K562 (cell line): ENCODE results near the gene PLGRKT. TPM values are rescaled to one million over a fixed set of nuclear protein-coding genes. Genes with fewer than 3 reads are reported as not detected.

Experiments used
- ATAC-seq: fragments of 200-7000 bp; cut with Tn5 transposase; 3 replicates; pipeline ENCODE4 v1.9.1; 2020; ENCODE audit warnings: moderate library complexity
- BruUV-seq: library from RNA; stranded (reverse); fragments of 400-500 nt; replicated peaks from 2 replicates; lab custom pipeline; 2021; lab: Mats Ljungman, UMichigan
- CTCF ChIA-PET: fragments of 300-600 bp; formaldehyde crosslinking; extraction: SDS; loops from one replicate; lab custom pipeline; 2021; ENCODE audit warnings: low intra/inter-chr PET ratio; lab: Yijun Ruan, JAX
- POLR2A ChIA-PET: fragments of 300-600, 350-650 bp; sonication (Branson Sonifier 250); formaldehyde crosslinking; extraction: SDS; loops from one replicate; lab custom pipeline; 2021; ENCODE audit warnings: antibody characterized with exemption, inconsistent platforms; lab: Yijun Ruan, JAX
- DNase-seq, 4 experiments: peaks; one replicate each; pipeline versions ENCODE4 v3.0.0 to v3.0.0-alpha.2; 2011 to 2018; ENCODE audit warnings: low spot score in 3 of 4, mixed read lengths in 3 of 4; ENCODE audit errors: extremely low read depth in 1 of 4
- FAIRE-seq: peaks from 2 replicates; lab custom pipeline; 2011; peaks lifted over from hg19 to GRCh38; lab: Jason Lieb, UNC
- H2AFZ ChIP-seq: 2 replicates; pipeline ENCODE4 v1.6.0; 2011; ENCODE audit warnings: low read depth, low read length, control low read depth, inconsistent platforms
- H3K27ac ChIP-seq: fragments of 200-600 bp; 3 replicates; pipeline ENCODE4 v1.8.0; 2011; ENCODE audit warnings: low read depth, mild to moderate bottlenecking, control low read depth, inconsistent platforms, low read length, moderate library complexity, mixed read lengths; ENCODE audit errors: extremely low read depth
- H3K27me3 ChIP-seq, 2 experiments: fragments of 300-600 bp in 1 of 2; 2 replicates in 1 of 2; 3 replicates in 1 of 2; pipeline versions ENCODE4 v1.6.0 to v1.8.0; 2011; ENCODE audit warnings: inconsistent platforms in 2 of 2, low read length in 2 of 2, mild to moderate bottlenecking in 1 of 2, mixed read lengths in 1 of 2, moderate library complexity in 1 of 2; ENCODE audit not compliant: control insufficient read depth in 2 of 2, insufficient read depth in 2 of 2
- H3K36me3 ChIP-seq: fragments of 300-600 bp; 3 replicates; pipeline ENCODE4 v1.8.0; 2011; ENCODE audit warnings: mild to moderate bottlenecking, low read length, inconsistent platforms; ENCODE audit not compliant: control insufficient read depth, insufficient read depth
- H3K4me1 ChIP-seq, 2 experiments: fragments of 200-600 bp in 1 of 2; replicated peaks in 1 of 2; 2 replicates in 1 of 2; 3 replicates in 1 of 2; pipeline versions ENCODE4 v1.5.1 to v1.8.0; 2011; ENCODE audit warnings: inconsistent platforms in 2 of 2, low read length in 2 of 2, mild to moderate bottlenecking in 1 of 2, mixed read lengths in 1 of 2, moderate library complexity in 1 of 2; ENCODE audit not compliant: control insufficient read depth in 2 of 2, insufficient read depth in 2 of 2
- H3K4me2 ChIP-seq: 2 replicates; pipeline ENCODE4 v1.6.1; 2011; ENCODE audit warnings: low read length, control low read depth, inconsistent platforms, mixed read lengths; ENCODE audit not compliant: insufficient read depth
- H3K4me3 ChIP-seq: fragments of 200-600 bp; sonication (generic), shearing (Covaris generic); 2 replicates; pipeline ENCODE4 v1.5.1; 2016; ENCODE audit warnings: control low read depth, inconsistent platforms
- H3K79me2 ChIP-seq: fragments of 200-600 bp; 3 replicates; pipeline ENCODE4 v1.8.0; 2011; ENCODE audit warnings: low read length, inconsistent platforms; ENCODE audit not compliant: control insufficient read depth, insufficient read depth
- H3K9ac ChIP-seq, 2 experiments: 2 replicates each; pipeline versions ENCODE4 v1.6.0 to v1.6.1; 2011; ENCODE audit warnings: low read depth in 2 of 2, low read length in 2 of 2, control low read depth in 1 of 2, inconsistent platforms in 1 of 2, mild to moderate bottlenecking in 1 of 2, mixed read lengths in 1 of 2; ENCODE audit not compliant: insufficient read depth in 1 of 2
- H3K9me1 ChIP-seq: one replicate; pipeline ENCODE4 v1.6.0; 2011; ENCODE audit warnings: inconsistent platforms, mild to moderate bottlenecking, low read length, moderate library complexity; ENCODE audit not compliant: control insufficient read depth, insufficient read depth
- H3K9me3 ChIP-seq: replicated peaks from 2 replicates; pipeline ENCODE4 v1.5.1; 2011; ENCODE audit warnings: low read depth, low read length, inconsistent platforms; ENCODE audit not compliant: control insufficient read depth, insufficient read depth
- H4K20me1 ChIP-seq: replicated peaks from 2 replicates; pipeline ENCODE4 v1.6.1; 2011; ENCODE audit warnings: low read length, inconsistent platforms, mixed read lengths; ENCODE audit not compliant: control insufficient read depth, insufficient read depth
- E2F6 ChIP-seq, 2 experiments: IDR thresholded peaks; 2 replicates each; pipeline ENCODE4 v1.6.1; 2011; ENCODE audit warnings: borderline replicate concordance in 1 of 2, control low read depth in 1 of 2, low read depth in 1 of 2, low read length in 1 of 2, mild to moderate bottlenecking in 1 of 2, mixed read lengths in 1 of 2, moderate library complexity in 1 of 2; ENCODE audit not compliant: insufficient read depth in 1 of 2, insufficient read length in 1 of 2, poor library complexity in 1 of 2, severe bottlenecking in 1 of 2; ENCODE audit errors: extremely low read depth in 1 of 2
- SUPT5H ChIP-seq: fragments of 450-650 bp; IDR thresholded peaks from 2 replicates; pipeline ENCODE4 v1.6.1; 2016
- ZNF695 ChIP-seq: fragments of 450-650 bp; formaldehyde crosslinking; IDR thresholded peaks from 2 replicates; pipeline ENCODE4 v1.4.0; 2020; ENCODE audit warnings: mild to moderate bottlenecking, moderate library complexity
- WGBS: fragments of 100-300 bp; shearing (Covaris generic); methylation state at CpG from one replicate; pipeline ENCODE4 v1.1.6; 2016; ENCODE audit warnings: low coverage, mixed read lengths; ENCODE audit not compliant: insufficient coverage; ENCODE audit errors: missing lambda C conversion rate; 5-methylcytosine and 5-hydroxymethylcytosine counted together
- in situ Hi-C: fragments of 300-500 bp; cut with MboI; formaldehyde crosslinking; loops from 4 replicates; pipeline ENCODE4 v1.15.0; 2018; ENCODE audit warnings: inconsistent platforms, mixed read lengths
- intact Hi-C: fragments of 100-400 bp; cut with micrococcal nuclease; formaldehyde crosslinking; loops from 2 replicates; pipeline ENCODE4 v1.14.2; 2022
- polyA plus RNA-seq, 8 experiments: library from polyadenylated mRNA; depleted of rRNA in 4 of 8; stranded (reverse) in 5 of 8; unstranded in 3 of 8; fragments of >200 nt; fragmentation: Nextera tagmentation in 2 of 8; fragmentation: Illumina TruSeq in 1 of 8; extraction: Ambion mirVana in 2 of 8; extraction: Trizol in 1 of 8; gene quantifications; 2 replicates each; pipeline versions ENCODE4 v1.2.1 to v1.2.3, GENCODE V29; 2011 to 2014; ENCODE audit warnings: inconsistent platforms in 1 of 8, missing spikeins in 1 of 8
- total RNA-seq, 7 experiments: library from RNA; depleted of rRNA in 6 of 7; stranded (reverse); fragments of >200 nt in 6 of 7; fragmentation: Illumina TruSeq in 2 of 7; extraction: Trizol in 2 of 7; gene quantifications; 2 replicates each; pipeline versions ENCODE4 v1.2.1 to v1.2.3, GENCODE V29; 2011 to 2021; ENCODE audit warnings: low replicate concordance in 1 of 7
- TF ChIP-seq, protein P1 (sequence below): sonication (generic); formaldehyde crosslinking; IDR thresholded peaks from 2 replicates; pipeline ENCODE4 v1.8.1; 2023; ENCODE audit warnings: missing genetic modification reagents, mild to moderate bottlenecking, borderline replicate concordance

The PLGRKT gene
- total and polyA plus RNA-seq, 9 of the 15 experiments (the other 6 are each of a cell fraction or from before 2014, with no cell fraction given) = 4.7 to 13.8 (median 6.5) TPM

DNA sequence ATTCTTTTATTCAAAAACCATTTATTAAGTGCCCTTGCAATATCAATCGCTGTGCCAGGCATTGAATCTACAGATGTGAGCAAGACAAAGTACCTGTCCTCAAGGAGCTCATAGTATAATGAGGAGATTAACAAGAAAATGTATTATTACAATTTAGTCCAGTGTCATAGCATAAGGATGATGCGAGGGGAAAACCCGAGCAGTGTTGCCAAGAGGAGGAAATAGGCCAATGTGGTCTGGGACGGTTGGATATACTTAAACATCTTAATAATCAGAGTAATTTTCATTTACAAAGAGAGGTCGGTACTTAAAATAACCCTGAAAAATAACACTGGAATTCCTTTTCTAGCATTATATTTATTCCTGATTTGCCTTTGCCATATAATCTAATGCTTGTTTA is 31.1 kb upstream of the PLGRKT start:
- H2AFZ ChIP-seq = no peak overlapping the region
- ChIA-PET CTCF (interaction anchor here (1.1 kb wide), 1 partner anchor 18 kb away, joined by 3 read pairs; no protein-coding TSS in a partner anchor), POLR2A (interaction anchor here (1.2 kb wide), 1 partner anchor 41 kb away, joined by 4 read pairs; no protein-coding TSS in a partner anchor)
- H4K20me1 ChIP-seq = no peaks in the 10 kb centered on the region
- no peaks in the 10 kb centered on the region for H3K79me2 ChIP-seq
- intact Hi-C loops (no loop called here), in situ Hi-C loops (no loop called here)
- ATAC-seq (no peak), DNase-seq (no peak), FAIRE-seq (no peak)
- WGBS = 34% methylated on average over 5 of the region's 5 CpGs
- H3K27me3 ChIP-seq = no peaks in the 10 kb centered on the region; a peak in 1 of 5 replicates
- no peaks in the 10 kb centered on the region for H3K9me3 ChIP-seq
- H3K27ac ChIP-seq = no peak overlapping the region
- H3K4me2 ChIP-seq = no peak overlapping the region
- H3K9me1 ChIP-seq = no peaks in the 10 kb centered on the region
- no TSS peak for BruUV-seq
- H3K4me1 ChIP-seq = no peaks in the 10 kb centered on the region
- no peaks in the 10 kb centered on the region for H3K36me3 ChIP-seq
- H3K4me3 ChIP-seq = no peak overlapping the region
- no peak overlapping the region for H3K9ac ChIP-seq
- no peak for TF ChIP-seq E2F6 (IDR thresholded peaks at IDR 0.05; ENCODE audit: borderline replicate concordance in 1 of 2, extremely low read depth in 1 of 2, insufficient read depth in 1 of 2, insufficient read length in 1 of 2, low read depth in 1 of 2, low read length in 1 of 2, poor library complexity in 1 of 2, severe bottlenecking in 1 of 2)
- no peak for TF ChIP-seq ZNF695
- TF ChIP-seq, protein P1, sequence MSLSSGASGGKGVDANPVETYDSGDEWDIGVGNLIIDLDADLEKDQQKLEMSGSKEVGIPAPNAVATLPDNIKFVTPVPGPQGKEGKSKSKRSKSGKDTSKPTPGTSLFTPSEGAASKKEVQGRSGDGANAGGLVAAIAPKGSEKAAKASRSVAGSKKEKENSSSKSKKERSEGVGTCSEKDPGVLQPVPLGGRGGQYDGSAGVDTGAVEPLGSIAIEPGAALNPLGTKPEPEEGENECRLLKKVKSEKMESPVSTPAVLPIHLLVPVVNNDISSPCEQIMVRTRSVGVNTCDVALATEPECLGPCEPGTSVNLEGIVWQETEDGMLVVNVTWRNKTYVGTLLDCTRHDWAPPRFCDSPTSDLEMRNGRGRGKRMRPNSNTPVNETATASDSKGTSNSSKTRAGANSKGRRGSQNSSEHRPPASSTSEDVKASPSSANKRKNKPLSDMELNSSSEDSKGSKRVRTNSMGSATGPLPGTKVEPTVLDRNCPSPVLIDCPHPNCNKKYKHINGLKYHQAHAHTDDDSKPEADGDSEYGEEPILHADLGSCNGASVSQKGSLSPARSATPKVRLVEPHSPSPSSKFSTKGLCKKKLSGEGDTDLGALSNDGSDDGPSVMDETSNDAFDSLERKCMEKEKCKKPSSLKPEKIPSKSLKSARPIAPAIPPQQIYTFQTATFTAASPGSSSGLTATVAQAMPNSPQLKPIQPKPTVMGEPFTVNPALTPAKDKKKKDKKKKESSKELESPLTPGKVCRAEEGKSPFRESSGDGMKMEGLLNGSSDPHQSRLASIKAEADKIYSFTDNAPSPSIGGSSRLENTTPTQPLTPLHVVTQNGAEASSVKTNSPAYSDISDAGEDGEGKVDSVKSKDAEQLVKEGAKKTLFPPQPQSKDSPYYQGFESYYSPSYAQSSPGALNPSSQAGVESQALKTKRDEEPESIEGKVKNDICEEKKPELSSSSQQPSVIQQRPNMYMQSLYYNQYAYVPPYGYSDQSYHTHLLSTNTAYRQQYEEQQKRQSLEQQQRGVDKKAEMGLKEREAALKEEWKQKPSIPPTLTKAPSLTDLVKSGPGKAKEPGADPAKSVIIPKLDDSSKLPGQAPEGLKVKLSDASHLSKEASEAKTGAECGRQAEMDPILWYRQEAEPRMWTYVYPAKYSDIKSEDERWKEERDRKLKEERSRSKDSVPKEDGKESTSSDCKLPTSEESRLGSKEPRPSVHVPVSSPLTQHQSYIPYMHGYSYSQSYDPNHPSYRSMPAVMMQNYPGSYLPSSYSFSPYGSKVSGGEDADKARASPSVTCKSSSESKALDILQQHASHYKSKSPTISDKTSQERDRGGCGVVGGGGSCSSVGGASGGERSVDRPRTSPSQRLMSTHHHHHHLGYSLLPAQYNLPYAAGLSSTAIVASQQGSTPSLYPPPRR (CRISPR knock-in tag) = no peak
- no peak for TF ChIP-seq SUPT5H
